PC-3 (cell line): ENCODE results near the gene MLF2. TPM values are rescaled to one million over a fixed set of nuclear protein-coding genes. Genes with fewer than 3 reads are reported as not detected.

Experiments
- ATAC-seq: fragments of 200-7000 bp; cut with Tn5 transposase; 2 replicates; pipeline ENCODE4 v1.9.1; 2020; ENCODE audit warnings: mild to moderate bottlenecking, moderate library complexity
- BruUV-seq: library from RNA; stranded (reverse); fragments of 400-500 nt; replicated peaks from 2 replicates; lab custom pipeline; 2021; lab: Mats Ljungman, UMichigan
- CTCF ChIA-PET: fragments of 300-600 bp; sonication (Branson Sonifier 250); formaldehyde crosslinking; loops from one replicate; lab custom pipeline; 2022; ENCODE audit warnings: antibody characterized with exemption; lab: Charles Lee
- POLR2A ChIA-PET: fragments of 300-600 bp; sonication (Branson Sonifier 250); formaldehyde crosslinking; loops from one replicate; lab custom pipeline; 2022; ENCODE audit warnings: antibody characterized with exemption; ENCODE audit not compliant: unreplicated experiment; lab: Charles Lee
- DNase-seq: peaks from one replicate; pipeline ENCODE4 v3.0.0-alpha.2; 2015
- H2AFZ ChIP-seq: fragments of 300-600 bp; sonication (generic); 2 replicates; pipeline ENCODE4 v1.6.0; 2016; ENCODE audit warnings: antibody characterized with exemption, low read length
- H3F3A ChIP-seq: fragments of 300-600 bp; sonication (generic); one replicate; pipeline ENCODE4 v1.6.0; 2017; ENCODE audit warnings: antibody characterized with exemption, low read length, control low read depth, mild to moderate bottlenecking; ENCODE audit not compliant: unreplicated experiment
- H3K27ac ChIP-seq: fragments of 300-600 bp; sonication (generic); 2 replicates; pipeline ENCODE4 v1.5.1; 2016; ENCODE audit warnings: mild to moderate bottlenecking, low read length
- H3K27me3 ChIP-seq: fragments of 300-600 bp; sonication (generic); 2 replicates; pipeline ENCODE4 v1.6.1; 2016; ENCODE audit warnings: low read length, mixed read lengths
- H3K36me3 ChIP-seq: fragments of 300-600 bp; sonication (generic); 2 replicates; pipeline ENCODE4 v1.6.1; 2016; ENCODE audit warnings: low read depth, mixed run types, low read length, mixed read lengths
- H3K4me1 ChIP-seq: fragments of 300-600 bp; sonication (generic); 2 replicates; pipeline ENCODE4 v1.5.1; 2016; ENCODE audit warnings: low read length; ENCODE audit not compliant: insufficient read depth
- H3K4me2 ChIP-seq: fragments of 300-600 bp; sonication (generic); 2 replicates; pipeline ENCODE4 v1.6.0; 2016; ENCODE audit warnings: low read length
- H3K4me3 ChIP-seq: fragments of 300-600 bp; sonication (generic); 2 replicates; pipeline ENCODE4 v1.5.1; 2016; ENCODE audit warnings: mild to moderate bottlenecking, low read length, mixed read lengths
- H3K79me2 ChIP-seq: fragments of 300-600 bp; sonication (generic); 2 replicates; pipeline ENCODE4 v1.6.1; 2017; ENCODE audit warnings: low read length, mixed read lengths
- H3K9ac ChIP-seq: fragments of 300-600 bp; sonication (generic); 2 replicates; pipeline ENCODE4 v1.6.0; 2016; ENCODE audit warnings: mild to moderate bottlenecking, low read length
- H3K9me2 ChIP-seq: fragments of 300-600 bp; sonication (generic); replicated peaks from 2 replicates; pipeline ENCODE4 v1.6.1; 2016; ENCODE audit warnings: mixed run types, low read length, mixed read lengths
- H3K9me3 ChIP-seq: fragments of 300-600 bp; sonication (generic); 2 replicates; pipeline ENCODE4 v1.6.1; 2016; ENCODE audit warnings: low read length, mixed read lengths
- H4K20me1 ChIP-seq: fragments of 300-600 bp; sonication (generic); 2 replicates; pipeline ENCODE4 v1.6.1; 2016; ENCODE audit warnings: low read length, mixed read lengths
- EZH2 ChIP-seq: fragments of 300-600 bp; sonication (generic); IDR thresholded peaks from one replicate; pipeline ENCODE4 v1.6.1; 2017; ENCODE audit warnings: antibody characterized with exemption, mild to moderate bottlenecking, low read length; ENCODE audit not compliant: unreplicated experiment
- EZH2phosphoT487 ChIP-seq: fragments of 300-600 bp; sonication (generic); IDR thresholded peaks from 2 replicates; pipeline ENCODE4 v1.6.1; 2018; ENCODE audit warnings: mild to moderate bottlenecking, antibody characterized with exemption, low read length, borderline replicate concordance
- intact Hi-C: fragments of 100-400 bp; cut with micrococcal nuclease; formaldehyde crosslinking; loops from 2 replicates; pipeline ENCODE4 v1.9.0; 2023
- total RNA-seq: library from RNA; depleted of rRNA; stranded (reverse); fragments of >200 nt; gene quantifications from 2 replicates; pipeline ENCODE4 v1.2.3, GENCODE V29; 2014
- TF ChIP-seq, protein P1 (sequence below): fragments of 300-600 bp; sonication (generic); conservative IDR thresholded peaks from 2 replicates; pipeline ENCODE4 v1.5.1; 2017; ENCODE audit warnings: antibody characterized with exemption, low read depth, mild to moderate bottlenecking, low read length

Gene MLF2
- total RNA-seq, 1 experiment from 2014 or later: 222 TPM

GRCh38 chr12:6780573-6780972, 27.6 kb upstream of the MLF2 start:
- Histone ChIP-seq H3K27me3 (no peaks in the 10 kb centered on the region), H3K9ac (no peak overlapping the region), H3K4me2 (no peak overlapping the region), H3K79me2 (no peaks in the 10 kb centered on the region), H3K4me3 (no peak overlapping the region), H3K27ac (no peak overlapping the region), H2AFZ (no peak overlapping the region), H4K20me1 (no peaks in the 10 kb centered on the region), H3K36me3 (no peaks in the 10 kb centered on the region), H3F3A (no peaks in the 10 kb centered on the region), H3K4me1 (peaks cover 4% of the 10 kb centered on the region; the same call in 1 of the 2 replicates), H3K9me3 (no peaks in the 10 kb centered on the region), H3K9me2 (no peaks in the 10 kb centered on the region)
- intact Hi-C loops: no loop called here
- ChIA-PET CTCF (no interaction called here), POLR2A (no interaction called here)
- DNase-seq (no peak), ATAC-seq (no peak)
- TF ChIP-seq EZH2phosphoT487: no peak
- no peak for TF ChIP-seq EZH2
- TF ChIP-seq, protein P1, sequence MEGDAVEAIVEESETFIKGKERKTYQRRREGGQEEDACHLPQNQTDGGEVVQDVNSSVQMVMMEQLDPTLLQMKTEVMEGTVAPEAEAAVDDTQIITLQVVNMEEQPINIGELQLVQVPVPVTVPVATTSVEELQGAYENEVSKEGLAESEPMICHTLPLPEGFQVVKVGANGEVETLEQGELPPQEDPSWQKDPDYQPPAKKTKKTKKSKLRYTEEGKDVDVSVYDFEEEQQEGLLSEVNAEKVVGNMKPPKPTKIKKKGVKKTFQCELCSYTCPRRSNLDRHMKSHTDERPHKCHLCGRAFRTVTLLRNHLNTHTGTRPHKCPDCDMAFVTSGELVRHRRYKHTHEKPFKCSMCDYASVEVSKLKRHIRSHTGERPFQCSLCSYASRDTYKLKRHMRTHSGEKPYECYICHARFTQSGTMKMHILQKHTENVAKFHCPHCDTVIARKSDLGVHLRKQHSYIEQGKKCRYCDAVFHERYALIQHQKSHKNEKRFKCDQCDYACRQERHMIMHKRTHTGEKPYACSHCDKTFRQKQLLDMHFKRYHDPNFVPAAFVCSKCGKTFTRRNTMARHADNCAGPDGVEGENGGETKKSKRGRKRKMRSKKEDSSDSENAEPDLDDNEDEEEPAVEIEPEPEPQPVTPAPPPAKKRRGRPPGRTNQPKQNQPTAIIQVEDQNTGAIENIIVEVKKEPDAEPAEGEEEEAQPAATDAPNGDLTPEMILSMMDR: no peak
- BruUV-seq: no TSS peak

DNA sequence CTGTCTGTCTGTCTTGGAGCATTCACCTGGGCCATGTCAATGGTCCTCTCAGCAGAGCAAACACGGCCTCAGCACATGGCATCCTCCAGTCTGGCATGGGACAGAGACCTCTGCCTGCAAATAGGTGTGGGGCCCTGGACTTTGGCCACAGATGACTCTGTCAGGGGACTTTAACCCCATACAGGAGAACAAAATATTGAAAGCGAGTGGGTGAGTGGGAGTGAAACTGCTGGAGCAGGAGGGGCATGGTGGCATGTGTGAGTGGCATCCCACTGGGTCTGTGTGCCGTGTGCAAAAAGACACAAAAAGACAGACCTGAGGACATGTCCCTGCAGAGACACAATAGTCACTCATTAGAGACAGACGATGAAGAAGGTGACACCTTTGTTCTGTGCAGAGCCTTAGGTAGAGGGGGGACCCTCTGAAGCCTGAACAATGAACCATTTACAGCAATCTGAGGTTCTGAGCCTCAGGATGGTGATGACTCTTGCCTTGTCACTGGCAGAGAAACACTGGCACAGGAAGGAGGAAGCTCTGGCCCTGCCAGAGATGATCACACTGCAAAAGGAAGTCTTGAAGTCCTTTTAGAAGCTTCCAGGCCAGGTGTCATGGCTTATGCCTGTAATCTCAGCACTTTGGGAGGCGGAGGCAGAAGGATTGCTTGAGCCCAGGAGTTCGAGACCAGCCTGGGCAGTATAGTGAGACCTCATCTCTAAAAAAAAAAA, 26.9 kb upstream of the MLF2 start:
- no peaks in the 10 kb centered on the region for H3K36me3 ChIP-seq
- no peaks in the 10 kb centered on the region for H3F3A ChIP-seq
- H3K27ac ChIP-seq: no peak overlapping the region
- H3K4me3 ChIP-seq: no peak overlapping the region
- no peak overlapping the region for H3K4me2 ChIP-seq
- DNase-seq (no peak), ATAC-seq (no peak)
- intact Hi-C loops: loop anchor here (1.0 kb wide), 2 partner anchors 27 to 45 kb away; partner anchors contain the start of gene MLF2
- peaks cover 4% of the 10 kb centered on the region; the same call in 1 of the 2 replicates for H3K4me1 ChIP-seq
- H3K27me3 ChIP-seq: no peaks in the 10 kb centered on the region
- H3K9me2 ChIP-seq: no peaks in the 10 kb centered on the region
- H3K79me2 ChIP-seq: no peaks in the 10 kb centered on the region
- H4K20me1 ChIP-seq: no peaks in the 10 kb centered on the region
- H3K9ac ChIP-seq: no peak overlapping the region
- no peaks in the 10 kb centered on the region for H3K9me3 ChIP-seq
- H2AFZ ChIP-seq: no peak overlapping the region
- TF ChIP-seq, protein P1: no peak
- TF ChIP-seq EZH2phosphoT487 (no peak), EZH2 (no peak)
- CTCF ChIA-PET: interaction anchor here (0.6 kb wide), 1 partner anchor 566 kb away, joined by 8 read pairs; no protein-coding TSS in a partner anchor
- POLR2A ChIA-PET: no interaction called here
- BruUV-seq: no TSS peak
